ACC112 (cell line): ENCODE results near the gene BBS10.
"Not testable (repeated sequence)": the region's sequence is repeated elsewhere in the genome, so short reads cannot be mapped to it uniquely, and the experiment has no call there.

Experiments used
- H2AFZ ChIP-seq: fragments of 200-600 bp; sonication (generic); one replicate; pipeline ENCODE4 v1.6.0; 2017; ENCODE audit warnings: antibody characterized with exemption, low read length; ENCODE audit not compliant: unreplicated experiment
- H3K27ac ChIP-seq: fragments of 200-600 bp; sonication (generic); 2 replicates; pipeline ENCODE4 v1.5.1; 2014; ENCODE audit warnings: low read depth, mild to moderate bottlenecking, antibody characterized with exemption, low read length, moderate library complexity
- H3K27me3 ChIP-seq: fragments of 200-600 bp; sonication (generic); 2 replicates; pipeline ENCODE4 v1.6.1; 2014; ENCODE audit warnings: mild to moderate bottlenecking, antibody characterized with exemption, low read length, moderate library complexity, mixed read lengths; ENCODE audit not compliant: insufficient read depth
- H3K36me3 ChIP-seq: fragments of 200-600 bp; sonication (generic); 2 replicates; pipeline ENCODE4 v1.6.1; 2016; ENCODE audit warnings: mild to moderate bottlenecking, antibody characterized with exemption, low read length, moderate library complexity, mixed read lengths; ENCODE audit not compliant: insufficient read depth
- H3K4me1 ChIP-seq: fragments of 200-600 bp; sonication (generic); one replicate; pipeline ENCODE4 v1.6.1; 2016; ENCODE audit warnings: low read length, mixed read lengths; ENCODE audit not compliant: insufficient read depth, unreplicated experiment, control insufficient read depth
- H3K4me3 ChIP-seq: fragments of 200-600 bp; sonication (generic); 2 replicates; pipeline ENCODE4 v1.5.1; 2014; ENCODE audit warnings: mild to moderate bottlenecking, low read depth, low read length
- H3K79me2 ChIP-seq: fragments of 200-600 bp; sonication (generic); one replicate; pipeline ENCODE4 v1.6.0; 2016; ENCODE audit warnings: low read length; ENCODE audit not compliant: control insufficient read depth, unreplicated experiment, insufficient read depth

BBS10 gene

GRCh38 chr12:76368230-76368629 is 20.0 kb upstream of the BBS10 start:
- no peaks in the 10 kb centered on the region for H3K79me2 ChIP-seq
- no peak overlapping the region for H3K27ac ChIP-seq
- H3K4me1 ChIP-seq, result peaks cover under 1% of the 10 kb centered on the region
- peaks cover 51% of the 10 kb centered on the region for H3K36me3 ChIP-seq
- H2AFZ ChIP-seq, result no peak overlapping the region
- no peaks in the 10 kb centered on the region for H3K27me3 ChIP-seq
- no peak overlapping the region for H3K4me3 ChIP-seq

DNA sequence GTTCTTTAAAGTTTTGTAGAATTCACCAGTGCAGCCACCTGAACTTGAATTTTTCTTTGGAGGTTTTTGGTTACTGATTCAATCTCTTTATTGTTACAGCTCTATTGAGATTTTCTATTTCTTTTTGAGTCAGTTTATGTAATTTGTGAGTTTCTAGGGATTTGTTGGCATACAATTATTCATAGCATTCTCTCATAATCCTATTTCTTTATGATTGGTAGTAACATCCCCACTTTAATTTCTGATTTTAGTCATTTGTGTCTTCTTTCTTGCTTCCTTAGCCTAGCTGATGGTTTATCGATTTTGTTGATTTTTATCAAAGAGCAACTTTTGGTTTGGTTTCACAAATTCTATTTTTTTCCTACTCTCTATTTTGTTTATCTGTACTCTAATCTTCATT is 17.9 kb upstream of the BBS10 start:
- no peaks in the 10 kb centered on the region for H3K79me2 ChIP-seq
- H3K27ac ChIP-seq, result no peak overlapping the region
- no peaks in the 10 kb centered on the region for H3K27me3 ChIP-seq
- no peaks in the 10 kb centered on the region for H3K4me1 ChIP-seq
- H2AFZ ChIP-seq, result no peak overlapping the region
- peaks cover 51% of the 10 kb centered on the region for H3K36me3 ChIP-seq
- H3K4me3 ChIP-seq, result no peak overlapping the region

- peaks cover 35% of the 10 kb centered on the region for H3K36me3 ChIP-seq
- not testable (repeated sequence) for H3K4me3 ChIP-seq, H3K27ac ChIP-seq, H2AFZ ChIP-seq, H3K79me2 ChIP-seq, H3K4me1 ChIP-seq, H3K27me3 ChIP-seq
These were observed 15.9 kb upstream of the BBS10 start for GRCh38 chr12:76364131-76364530.

DNA sequence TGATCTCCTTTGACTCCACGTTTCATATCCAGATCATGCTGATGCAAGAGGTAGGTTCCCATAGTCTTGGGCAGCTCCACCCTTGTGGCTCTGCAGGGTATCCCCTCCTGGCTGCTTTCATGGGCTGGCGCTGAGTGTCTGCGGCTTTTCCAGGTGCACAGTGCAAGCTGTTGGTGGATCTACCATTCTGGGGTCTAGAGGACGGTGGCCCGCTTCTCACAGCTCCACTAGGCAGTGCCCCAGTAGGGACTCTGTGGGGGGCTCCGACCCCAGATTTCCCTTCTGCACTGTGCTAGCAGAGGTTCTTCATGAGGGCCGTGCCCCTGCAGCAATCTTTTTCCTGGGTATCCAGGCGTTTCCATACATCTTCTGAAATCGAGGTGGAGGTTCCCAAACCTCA is 12.1 kb upstream of the BBS10 start:
- Histone ChIP-seq H2AFZ (no peak overlapping the region), H3K27ac (no peak overlapping the region), H3K79me2 (no peaks in the 10 kb centered on the region), H3K36me3 (peaks cover 5% of the 10 kb centered on the region; the same call in 1 of the 2 replicates), H3K27me3 (no peaks in the 10 kb centered on the region), H3K4me3 (no peak overlapping the region), H3K4me1 (no peaks in the 10 kb centered on the region)

DNA sequence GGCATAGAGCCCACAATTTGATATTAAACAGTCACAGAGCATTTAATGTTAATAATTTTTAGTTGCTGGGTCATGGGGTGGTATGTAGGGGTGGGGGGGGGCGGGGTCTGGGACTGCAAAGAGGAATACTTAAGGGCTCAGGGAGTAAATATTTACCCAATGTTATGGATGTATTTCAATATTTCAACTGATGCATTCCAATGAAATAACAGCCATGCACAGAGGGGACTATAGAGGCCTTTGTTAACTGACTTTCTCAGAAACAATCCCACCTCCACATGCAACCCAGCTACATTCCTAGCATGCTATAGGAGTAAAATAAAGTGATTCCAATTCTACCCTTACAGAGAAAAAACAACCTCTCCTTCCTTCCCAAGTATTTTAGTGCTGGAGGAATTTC is 7.9 kb upstream of the BBS10 start:
- H3K4me3 ChIP-seq, result no peak overlapping the region
- no peak overlapping the region for H3K27ac ChIP-seq
- no peaks in the 10 kb centered on the region for H3K27me3 ChIP-seq
- no peaks in the 10 kb centered on the region for H3K4me1 ChIP-seq
- H2AFZ ChIP-seq, result no peak overlapping the region
- no peaks in the 10 kb centered on the region for H3K79me2 ChIP-seq
- H3K36me3 ChIP-seq, result no peaks in the 10 kb centered on the region

- H3K4me1 ChIP-seq, result peaks cover 19% of the 10 kb centered on the region
- H3K27ac ChIP-seq, result peak overlapping the region; percentile 30
- H3K79me2 ChIP-seq, result peaks cover 27% of the 10 kb centered on the region
- peak overlapping the region; percentile 86 for H3K4me3 ChIP-seq
- H3K36me3 ChIP-seq, result no peaks in the 10 kb centered on the region
- H3K27me3 ChIP-seq, result no peaks in the 10 kb centered on the region
- no peak overlapping the region for H2AFZ ChIP-seq
These were observed 1.3 kb downstream of the BBS10 start for GRCh38 chr12:76346798-76347420.

DNA sequence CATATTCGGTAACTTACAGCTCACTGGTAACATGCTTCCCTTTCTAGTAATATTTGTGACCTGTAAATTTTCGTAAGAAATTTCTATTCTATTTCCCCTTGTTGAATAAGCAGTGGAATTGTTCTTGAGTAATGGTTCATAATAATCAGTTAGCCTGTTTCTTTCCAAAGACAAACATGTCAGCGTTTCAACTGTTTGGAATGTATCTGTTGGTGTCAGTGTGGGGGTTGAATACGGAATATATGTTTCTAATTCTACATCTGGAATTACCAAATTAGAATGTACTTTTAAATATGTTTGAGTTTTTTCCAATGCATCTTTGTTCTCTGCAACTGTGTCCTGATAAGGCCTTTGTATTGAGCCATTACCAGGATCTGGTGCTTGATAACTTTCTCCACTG is 2.0 kb downstream of the BBS10 start:
- no peaks in the 10 kb centered on the region for H3K36me3 ChIP-seq
- peak overlapping the region; percentile 28 for H3K27ac ChIP-seq
- peaks cover 27% of the 10 kb centered on the region for H3K79me2 ChIP-seq
- peak overlapping the region; percentile 86 for H3K4me3 ChIP-seq
- no peaks in the 10 kb centered on the region for H3K27me3 ChIP-seq
- peaks cover 26% of the 10 kb centered on the region for H3K4me1 ChIP-seq
- no peak overlapping the region for H2AFZ ChIP-seq

- Histone ChIP-seq H3K36me3 (no peaks in the 10 kb centered on the region), H3K27me3 (no peaks in the 10 kb centered on the region), H3K79me2 (peaks cover 27% of the 10 kb centered on the region), H2AFZ (no peak overlapping the region), H3K4me3 (peak overlapping the region; percentile 86; the same call in 1 of the 2 replicates), H3K4me1 (peaks cover 32% of the 10 kb centered on the region), H3K27ac (peak overlapping the region; percentile 28; the same call in 1 of the 2 replicates)
These were observed 2.6 kb downstream of the BBS10 start for GRCh38 chr12:76345569-76345968.

- Histone ChIP-seq H3K27ac (peak overlapping the region; percentile 35), H3K4me3 (no peak overlapping the region), H3K27me3 (no peaks in the 10 kb centered on the region), H3K36me3 (peaks cover 4% of the 10 kb centered on the region; the same call in 1 of the 2 replicates), H3K79me2 (peaks cover 13% of the 10 kb centered on the region), H2AFZ (no peak overlapping the region), H3K4me1 (peaks cover 44% of the 10 kb centered on the region)
These were observed 6.7 kb downstream of the BBS10 start for GRCh38 chr12:76341436-76342030.

DNA sequence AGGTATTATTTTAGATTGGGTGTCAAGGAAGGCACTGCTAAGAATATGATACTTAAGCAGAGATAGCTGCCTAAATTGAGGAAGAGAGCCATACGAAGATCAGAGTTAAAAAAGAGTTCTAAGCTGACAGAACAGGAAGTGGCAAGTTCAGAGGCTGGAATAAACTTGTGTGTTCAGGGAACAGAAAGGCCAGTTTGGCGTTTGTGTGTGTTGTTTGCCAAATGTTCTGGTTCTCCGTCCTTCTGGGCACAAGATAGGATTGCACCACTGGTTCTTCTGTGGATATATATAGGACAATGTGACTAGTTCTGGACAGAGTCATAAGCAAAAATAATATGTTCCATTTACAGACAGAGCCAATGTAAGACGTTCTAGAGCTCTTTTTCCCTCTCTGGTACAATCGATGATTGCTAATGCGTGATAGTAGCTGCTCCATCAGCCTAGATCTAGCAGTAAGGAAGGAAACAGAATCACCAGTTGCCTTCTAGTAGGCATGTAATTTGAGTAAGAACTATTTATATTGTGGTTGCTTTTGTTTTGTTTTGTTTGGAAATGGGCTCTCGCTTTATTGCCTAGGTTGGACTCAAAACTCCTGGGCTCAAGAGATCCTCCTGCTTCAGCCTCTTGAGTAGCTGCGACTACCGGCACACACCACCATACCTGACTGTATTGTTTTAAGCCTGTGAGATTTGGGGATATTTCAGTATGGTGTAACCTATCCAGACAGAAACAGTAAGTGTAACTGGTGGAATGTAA is 7.4 kb downstream of the BBS10 start:
- Histone ChIP-seq H3K36me3 (peaks cover 4% of the 10 kb centered on the region; the same call in 1 of the 2 replicates), H3K27ac (peak overlapping the region; percentile 35), H3K27me3 (no peaks in the 10 kb centered on the region), H2AFZ (no peak overlapping the region), H3K4me3 (no peak overlapping the region), H3K79me2 (peaks cover 6% of the 10 kb centered on the region), H3K4me1 (peaks cover 37% of the 10 kb centered on the region)
